ENCODE measurements around the gene CEP112.

The CEP112 gene

DNA sequence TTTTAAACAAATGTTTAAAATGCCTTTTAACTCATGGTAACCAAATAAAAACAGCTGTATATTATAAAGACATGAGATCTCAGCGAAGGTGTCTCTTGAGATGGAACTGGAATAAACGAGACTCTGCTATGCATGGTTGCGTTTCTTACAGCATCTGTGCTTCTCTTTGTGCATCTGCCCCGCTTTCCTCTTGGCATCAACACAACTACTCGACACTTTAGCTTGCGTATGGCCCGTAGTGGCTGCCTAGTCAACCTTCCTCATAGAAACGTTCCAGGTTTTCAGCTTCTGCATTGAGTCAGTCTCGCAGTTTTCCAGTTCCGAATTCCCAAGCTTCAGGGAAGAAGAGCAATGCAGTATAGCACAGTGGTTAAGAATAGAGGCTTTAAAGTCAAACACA is 214.9 kb downstream of the CEP112 start:
- H3K9me3 ChIP-seq, result no peaks in the 10 kb centered on the region
- no peak overlapping the region for H3K27ac ChIP-seq
- no peak overlapping the region for H3K4me3 ChIP-seq
- TF ChIP-seq, protein P1, sequence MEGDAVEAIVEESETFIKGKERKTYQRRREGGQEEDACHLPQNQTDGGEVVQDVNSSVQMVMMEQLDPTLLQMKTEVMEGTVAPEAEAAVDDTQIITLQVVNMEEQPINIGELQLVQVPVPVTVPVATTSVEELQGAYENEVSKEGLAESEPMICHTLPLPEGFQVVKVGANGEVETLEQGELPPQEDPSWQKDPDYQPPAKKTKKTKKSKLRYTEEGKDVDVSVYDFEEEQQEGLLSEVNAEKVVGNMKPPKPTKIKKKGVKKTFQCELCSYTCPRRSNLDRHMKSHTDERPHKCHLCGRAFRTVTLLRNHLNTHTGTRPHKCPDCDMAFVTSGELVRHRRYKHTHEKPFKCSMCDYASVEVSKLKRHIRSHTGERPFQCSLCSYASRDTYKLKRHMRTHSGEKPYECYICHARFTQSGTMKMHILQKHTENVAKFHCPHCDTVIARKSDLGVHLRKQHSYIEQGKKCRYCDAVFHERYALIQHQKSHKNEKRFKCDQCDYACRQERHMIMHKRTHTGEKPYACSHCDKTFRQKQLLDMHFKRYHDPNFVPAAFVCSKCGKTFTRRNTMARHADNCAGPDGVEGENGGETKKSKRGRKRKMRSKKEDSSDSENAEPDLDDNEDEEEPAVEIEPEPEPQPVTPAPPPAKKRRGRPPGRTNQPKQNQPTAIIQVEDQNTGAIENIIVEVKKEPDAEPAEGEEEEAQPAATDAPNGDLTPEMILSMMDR (IDR thresholded peaks at IDR 0.05), result no peak
- H3K4me1 ChIP-seq, result no peaks in the 10 kb centered on the region
- no peaks in the 10 kb centered on the region for H3K36me3 ChIP-seq
- H3K27me3 ChIP-seq, result no peaks in the 10 kb centered on the region
- no peak for DNase-seq
- intact Hi-C loops (cut with DNase I; ENCODE audit: low total_unique reads), result no loop called here

DNA sequence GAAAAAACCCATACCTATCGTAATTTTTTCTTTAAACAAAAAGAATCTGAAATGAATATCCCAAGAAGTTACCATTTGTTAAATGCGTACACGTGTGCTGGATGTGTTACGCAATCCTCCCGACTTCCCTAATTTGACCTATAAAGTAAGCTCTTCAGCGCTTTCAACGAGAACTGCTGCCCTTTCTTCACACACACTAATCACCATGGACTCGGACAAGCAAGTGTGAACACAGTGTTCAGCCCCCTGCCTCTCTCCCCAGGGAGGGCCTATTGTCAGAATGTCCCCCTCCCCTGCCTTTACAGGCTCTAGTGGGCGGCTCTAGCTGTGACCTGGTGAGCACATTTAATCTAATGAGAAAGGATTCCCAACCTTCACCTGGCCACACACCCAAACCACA is 216.1 kb downstream of the CEP112 start:
- no peak overlapping the region for H3K4me3 ChIP-seq
- no peaks in the 10 kb centered on the region for H3K36me3 ChIP-seq
- TF ChIP-seq, protein P1 (IDR thresholded peaks at IDR 0.05), result no peak
- H3K9me3 ChIP-seq, result no peaks in the 10 kb centered on the region
- H3K4me1 ChIP-seq, result no peaks in the 10 kb centered on the region
- peak in 1 of 2 donors; percentile 37 for DNase-seq
- no peaks in the 10 kb centered on the region for H3K27me3 ChIP-seq
- no peak overlapping the region for H3K27ac ChIP-seq
- intact Hi-C loops (cut with DNase I; ENCODE audit: low total_unique reads), result no loop called here

DNA sequence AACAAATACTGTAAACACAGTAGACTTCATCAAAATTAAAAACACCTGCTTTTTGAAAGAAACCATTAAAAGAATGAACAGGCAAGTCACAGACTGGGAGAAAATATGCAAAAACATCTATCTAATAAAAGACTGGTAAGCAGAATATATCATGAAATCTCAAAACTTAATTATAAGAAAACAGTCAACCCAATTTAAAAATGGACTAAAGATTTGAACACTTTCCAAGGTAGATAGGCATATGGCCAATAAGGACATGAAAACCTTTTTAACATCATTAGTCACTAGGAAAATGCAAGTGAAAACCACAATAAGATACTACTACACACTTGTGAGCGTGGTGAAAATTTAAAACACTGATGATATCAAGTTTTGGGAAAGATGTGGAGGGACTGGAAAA is 218.7 kb downstream of the CEP112 start:
- no peak for DNase-seq
- no peak overlapping the region for H3K4me3 ChIP-seq
- H3K36me3 ChIP-seq, result no peaks in the 10 kb centered on the region
- no peaks in the 10 kb centered on the region for H3K27me3 ChIP-seq
- no peaks in the 10 kb centered on the region for H3K4me1 ChIP-seq
- H3K27ac ChIP-seq, result no peak overlapping the region
- no peaks in the 10 kb centered on the region for H3K9me3 ChIP-seq
- intact Hi-C loops (cut with DNase I; ENCODE audit: low total_unique reads), result no loop called here
- TF ChIP-seq, protein P1 (IDR thresholded peaks at IDR 0.05), result no peak

DNA sequence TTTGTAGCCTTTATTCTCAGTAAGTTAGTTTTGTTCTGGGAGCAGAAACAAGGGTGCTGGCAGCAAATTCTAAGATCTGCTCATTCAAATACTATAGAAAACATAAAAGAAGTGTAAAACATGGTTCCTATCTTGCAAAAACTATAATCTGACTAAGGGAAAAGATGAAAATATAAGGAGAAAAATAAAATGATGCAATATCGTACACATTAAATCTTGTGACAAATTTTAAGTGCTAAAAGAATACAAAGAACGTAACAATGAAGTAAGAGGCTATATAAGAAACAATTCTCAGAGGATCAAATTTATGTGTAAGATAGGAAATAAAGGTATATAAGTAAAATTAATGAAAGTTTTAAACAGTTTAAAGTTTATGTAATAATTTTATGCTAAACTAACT is 224.6 kb downstream of the CEP112 start:
- no peak overlapping the region for H3K4me3 ChIP-seq
- intact Hi-C loops (cut with DNase I; ENCODE audit: low total_unique reads), result no loop called here
- H3K27ac ChIP-seq, result no peak overlapping the region
- no peaks in the 10 kb centered on the region for H3K27me3 ChIP-seq
- H3K9me3 ChIP-seq, result no peaks in the 10 kb centered on the region
- no peak for DNase-seq
- no peaks in the 10 kb centered on the region for H3K36me3 ChIP-seq
- TF ChIP-seq, protein P1 (IDR thresholded peaks at IDR 0.05), result no peak
- no peaks in the 10 kb centered on the region for H3K4me1 ChIP-seq

DNA sequence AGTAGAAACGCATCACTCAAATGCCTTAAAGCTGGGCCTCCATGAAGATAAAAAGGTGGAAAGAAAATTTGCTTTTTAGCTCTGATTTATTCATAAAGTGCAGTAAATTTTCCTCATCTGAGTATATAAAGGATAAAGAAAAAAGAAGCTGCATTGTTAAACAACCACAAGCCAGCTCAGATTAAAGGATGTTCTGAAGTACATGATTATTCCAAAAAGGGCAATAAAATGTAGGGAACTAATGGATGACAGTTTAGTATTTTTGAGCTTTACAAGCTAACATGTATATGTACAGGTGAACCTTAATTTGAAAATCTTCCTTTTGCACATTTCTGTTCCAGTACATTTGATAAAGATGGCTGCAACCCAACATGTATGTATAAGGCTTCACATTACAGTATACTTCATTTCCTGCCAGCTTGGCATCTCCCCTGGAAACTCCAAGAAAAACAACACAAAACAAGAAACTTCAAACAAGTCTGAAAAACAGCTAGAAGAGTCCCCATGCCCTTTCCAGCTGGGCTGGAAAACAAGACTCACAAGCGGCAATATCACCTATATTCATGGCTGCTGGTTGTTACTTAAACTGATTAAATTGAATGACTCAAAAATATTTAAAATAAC is 225.7 kb downstream of the CEP112 start:
- Histone ChIP-seq H3K27me3 (no peaks in the 10 kb centered on the region), H3K36me3 (no peaks in the 10 kb centered on the region), H3K4me3 (no peak overlapping the region), H3K27ac (no peak overlapping the region), H3K9me3 (no peaks in the 10 kb centered on the region), H3K4me1 (no peaks in the 10 kb centered on the region)
- no peak for DNase-seq
- TF ChIP-seq, protein P1 (IDR thresholded peaks at IDR 0.05), result no peak
- intact Hi-C loops (cut with DNase I; ENCODE audit: low total_unique reads), result no loop called here

DNA sequence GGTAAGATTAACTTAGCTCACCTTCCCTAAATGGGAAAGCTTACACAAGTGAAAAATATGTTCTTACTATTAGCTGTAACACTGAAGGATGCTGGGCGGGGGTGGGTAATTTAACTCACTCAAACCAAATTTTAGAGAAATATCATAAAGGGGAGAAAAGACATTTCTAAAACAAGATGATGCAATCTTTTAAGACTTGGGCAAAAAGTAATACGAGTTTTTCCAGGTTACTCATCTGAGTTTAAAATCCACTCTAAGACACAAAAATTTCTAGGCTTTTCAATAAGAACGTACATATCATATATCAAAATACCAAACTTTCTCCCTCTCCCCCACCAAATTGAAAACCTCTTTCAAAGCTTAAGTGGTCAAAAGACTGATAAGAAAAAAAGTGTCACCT is 228.8 kb downstream of the CEP112 start:
- TF ChIP-seq, protein P1 (IDR thresholded peaks at IDR 0.05), result no peak
- intact Hi-C loops (cut with DNase I; ENCODE audit: low total_unique reads), result no loop called here
- Histone ChIP-seq H3K36me3 (peaks cover 5 to 15% (median 9%) of the 10 kb centered on the region in 3 donors), H3K27me3 (no peaks in the 10 kb centered on the region), H3K27ac (no peak overlapping the region), H3K9me3 (peaks cover 0 to 6% (median 5%) of the 10 kb centered on the region in 3 donors), H3K4me3 (no peak overlapping the region), H3K4me1 (no peaks in the 10 kb centered on the region)
- DNase-seq, result no peak
